M059J (cell line): ENCODE measurements around the gene SMYD3. TPM values are rescaled to one million over a fixed set of nuclear protein-coding genes. Genes with fewer than 3 reads are reported as not detected.
"Not testable (repeated sequence)": the region's sequence is repeated elsewhere in the genome, so short reads cannot be mapped to it uniquely, and the experiment has no call there.

ENCODE experiments used
- DNase-seq: peaks from one replicate; pipeline ENCODE4 v3.0.0-alpha.2; 2012; ENCODE audit warnings: low read depth
- total RNA-seq: library from RNA; depleted of rRNA; stranded (reverse); fragments of >200 nt; shearing (Covaris generic); gene quantifications from 2 replicates; pipeline ENCODE4 v1.2.3, GENCODE V29; 2014

SMYD3 gene
- total RNA-seq, 1 experiment from 2014 or later, result 35.5 TPM

- no peak for DNase-seq
Measured at GRCh38 chr1:245990315-245991022, 516.6 kb downstream of the SMYD3 start.

- DNase-seq, result no peak
Measured at GRCh38 chr1:245988393-245989078, 518.5 kb downstream of the SMYD3 start.

GRCh38 chr1:245987997-245988392, 519.1 kb downstream of the SMYD3 start:
- DNase-seq, result no peak

GRCh38 chr1:245987577-245987976, 519.5 kb downstream of the SMYD3 start:
- DNase-seq, result no peak

GRCh38 chr1:245987219-245987545, 519.9 kb downstream of the SMYD3 start:
- no peak for DNase-seq

- DNase-seq, result peak; percentile 76
Measured at GRCh38 chr1:245986404-245987218, 520.5 kb downstream of the SMYD3 start.

GRCh38 chr1:245984390-245985155, 522.5 kb downstream of the SMYD3 start:
- no peak for DNase-seq

GRCh38 chr1:245983294-245983967, 523.6 kb downstream of the SMYD3 start:
- DNase-seq, result no peak

GRCh38 chr1:245979589-245979988, 527.5 kb downstream of the SMYD3 start:
- no peak for DNase-seq

GRCh38 chr1:245978915-245979314, 528.2 kb downstream of the SMYD3 start:
- no peak for DNase-seq

GRCh38 chr1:245972476-245972875, 534.6 kb downstream of the SMYD3 start:
- DNase-seq, result no peak

- no peak for DNase-seq
Measured at GRCh38 chr1:245971711-245972085, 535.4 kb downstream of the SMYD3 start.

- DNase-seq, result not testable (repeated sequence)
Measured at GRCh38 chr1:245971076-245971710, 535.9 kb downstream of the SMYD3 start.

- DNase-seq, result peak; percentile 88
Measured at GRCh38 chr1:245969283-245969682, 537.8 kb downstream of the SMYD3 start.

- DNase-seq, result no peak
Measured at GRCh38 chr1:245968775-245969174, 538.3 kb downstream of the SMYD3 start.

- no peak for DNase-seq
Measured at GRCh38 chr1:245965398-245965797, 541.7 kb downstream of the SMYD3 start.

- DNase-seq, result no peak
Measured at GRCh38 chr1:245963649-245964048, 543.4 kb downstream of the SMYD3 start.

GRCh38 chr1:245962453-245962852, 544.6 kb downstream of the SMYD3 start:
- DNase-seq, result no peak

GRCh38 chr1:245961137-245961540, 545.9 kb downstream of the SMYD3 start:
- DNase-seq, result no peak

- no peak for DNase-seq
Measured at GRCh38 chr1:245960171-245960570, 546.9 kb downstream of the SMYD3 start.

- DNase-seq, result no peak
Measured at GRCh38 chr1:245958016-245958415, 549.1 kb downstream of the SMYD3 start.
